Transverse colon (tissue), 4 donors: ENCODE results near the gene CHD6.

Source experiments
- CTCF ChIP-seq, 5 experiments: fragments of 200-600 bp in 3 of 5; fragments of 450-650 bp in 2 of 5; sonication (generic) in 3 of 5; IDR thresholded peaks; 1 replicate in 2 of 5; 2 replicates in 3 of 5; pipeline ENCODE4 v1.5.1; 2016 to 2017; ENCODE audit warnings: antibody characterized with exemption in 5 of 5, inconsistent platforms in 3 of 5, mild to moderate bottlenecking in 2 of 5, moderate library complexity in 1 of 5
- EP300 ChIP-seq: sonication (generic); formaldehyde crosslinking; IDR thresholded peaks from one replicate; pipeline ENCODE4 v1.6.1; 2017; ENCODE audit warnings: antibody characterized with exemption, low read depth
- POLR2A ChIP-seq: fragments of 450-650 bp; IDR thresholded peaks from one replicate; pipeline ENCODE4 v1.6.1; 2016; ENCODE audit warnings: antibody characterized with exemption, mild to moderate bottlenecking, moderate library complexity
- POLR2AphosphoS5 ChIP-seq, 3 donors: sonication (generic); formaldehyde crosslinking; IDR thresholded peaks; one replicate each; pipeline ENCODE4 v1.6.1; 2016; ENCODE audit warnings: antibody characterized with exemption in 3 of 3

GRCh38 chr20:41501376-41501775, 116.8 kb downstream of the CHD6 start:
- no peak for TF ChIP-seq CTCF (IDR thresholded peaks at IDR 0.05)
- no peak for TF ChIP-seq POLR2A
- no peak for TF ChIP-seq POLR2AphosphoS5 (IDR thresholded peaks at IDR 0.05)
- TF ChIP-seq EP300, result no peak
